A204.1 (cell line): ENCODE results near the gene CCDC92.

Source experiments
- FAIRE-seq: peaks from 2 replicates; lab custom pipeline; 2012; peaks lifted over from hg19 to GRCh38; lab: Jason Lieb, UNC

CCDC92 gene, protein sequence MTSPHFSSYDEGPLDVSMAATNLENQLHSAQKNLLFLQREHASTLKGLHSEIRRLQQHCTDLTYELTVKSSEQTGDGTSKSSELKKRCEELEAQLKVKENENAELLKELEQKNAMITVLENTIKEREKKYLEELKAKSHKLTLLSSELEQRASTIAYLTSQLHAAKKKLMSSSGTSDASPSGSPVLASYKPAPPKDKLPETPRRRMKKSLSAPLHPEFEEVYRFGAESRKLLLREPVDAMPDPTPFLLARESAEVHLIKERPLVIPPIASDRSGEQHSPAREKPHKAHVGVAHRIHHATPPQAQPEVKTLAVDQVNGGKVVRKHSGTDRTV

DNA sequence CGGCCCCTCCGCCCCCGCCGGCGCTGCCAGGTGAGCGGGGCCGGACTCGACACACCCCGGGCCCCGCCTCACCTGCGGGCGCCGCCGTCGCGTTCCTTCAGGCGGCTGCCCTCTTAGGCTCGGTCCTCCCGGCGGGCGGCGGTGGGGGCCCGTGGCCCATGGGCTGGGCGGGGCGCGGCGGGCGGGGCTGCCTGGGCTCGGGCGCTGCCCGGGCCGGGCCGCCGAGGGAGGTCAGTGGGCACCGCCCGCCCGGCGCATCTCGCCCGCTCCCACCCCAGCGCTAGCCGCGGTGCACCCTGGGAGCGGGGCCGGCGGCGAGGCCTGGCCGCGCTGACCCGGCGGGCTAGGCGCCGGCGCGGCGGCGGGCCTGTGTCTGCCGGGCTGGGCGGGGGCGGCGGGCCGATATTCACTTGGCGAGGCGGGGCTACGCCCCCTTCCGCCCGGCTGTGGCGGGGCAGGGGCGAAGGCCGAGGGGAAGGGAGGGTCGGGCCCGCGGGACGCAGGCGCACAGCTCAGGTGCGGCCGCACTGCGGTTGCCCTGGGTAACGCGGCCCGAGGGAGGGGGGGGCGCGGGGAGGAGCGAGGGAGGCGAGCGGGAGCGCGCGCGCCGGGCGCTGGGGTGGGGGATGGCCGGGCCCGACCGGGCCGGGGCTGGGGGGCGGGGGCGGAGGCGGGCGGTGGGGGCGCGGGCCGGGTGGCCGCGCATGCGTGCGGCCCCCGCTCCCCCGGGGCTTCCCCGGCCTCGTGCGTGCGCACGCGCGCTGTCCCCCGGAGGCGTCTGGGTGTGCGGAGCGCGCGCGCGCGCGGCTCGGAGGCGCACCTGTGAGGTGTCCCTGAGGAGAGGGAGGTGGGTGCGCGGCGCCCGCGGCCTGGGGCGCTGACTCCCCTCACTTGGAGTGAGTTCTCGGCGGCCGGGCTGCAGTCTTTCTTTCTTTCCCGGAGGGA, at the start of gene CCDC92, which contains the start of gene ZNF664:
Gene CCDC92 (minus strand): TSS at position 375 of the 945 bp plus-strand sequence. CDS start 28,526 bp downstream, outside the sequence.
Gene ZNF664 (plus strand): TSS at position 759 of the 945 bp plus-strand sequence. CDS start 38,930 bp downstream, outside the sequence.
- no peak for FAIRE-seq

DNA sequence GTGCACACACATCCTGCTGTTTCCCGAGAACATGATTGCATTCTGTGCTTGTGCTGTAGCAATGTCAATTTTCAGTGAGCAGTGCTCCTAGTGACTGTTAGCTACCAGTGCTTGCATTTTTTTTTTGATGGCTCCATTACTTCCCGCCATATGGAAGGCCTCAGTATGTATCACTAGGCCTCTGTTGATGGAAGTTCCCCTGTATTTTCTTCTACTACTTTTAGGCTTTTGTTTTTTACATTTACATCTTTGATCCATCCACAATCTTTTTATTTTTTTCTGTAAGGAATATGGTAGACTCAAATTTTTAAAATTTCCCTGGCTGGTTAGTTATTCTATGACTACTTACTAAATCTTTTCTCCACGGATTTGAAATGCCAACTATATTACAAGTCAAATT, 49.5 kb upstream of the CCDC92 start:
- no peak for FAIRE-seq

- no peak for FAIRE-seq
These were observed 48.4 kb upstream of the CCDC92 start for GRCh38 chr12:124021007-124021406.

- no peak for FAIRE-seq
These were observed 47.9 kb upstream of the CCDC92 start for GRCh38 chr12:124020514-124020949.

GRCh38 chr12:124019115-124019514, 46.5 kb upstream of the CCDC92 start:
- FAIRE-seq = no peak

DNA sequence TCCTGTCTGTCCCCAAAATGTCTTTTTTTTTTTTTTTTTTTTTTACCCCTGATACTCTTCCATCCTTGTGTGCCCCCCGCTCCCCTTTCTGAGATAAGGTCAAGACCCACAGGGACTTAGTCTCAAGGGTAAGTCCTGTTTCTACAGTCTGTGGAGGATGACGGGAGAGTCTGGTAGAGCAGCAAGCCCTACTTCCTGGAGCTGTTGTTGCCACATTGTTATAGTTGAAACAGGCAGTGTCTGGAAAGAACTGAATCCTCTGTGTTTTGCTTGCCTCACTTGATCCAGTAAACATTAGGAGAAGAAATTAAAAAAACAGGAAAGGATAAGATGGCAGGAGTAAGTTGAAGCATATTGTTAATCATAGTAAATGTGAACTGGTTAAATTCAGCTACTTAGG, 45.9 kb upstream of the CCDC92 start:
- FAIRE-seq = no peak

- FAIRE-seq = no peak
These were observed 44.4 kb upstream of the CCDC92 start for GRCh38 chr12:124017064-124017463.

- FAIRE-seq = no peak
These were observed 43.1 kb upstream of the CCDC92 start for GRCh38 chr12:124015494-124016461.

GRCh38 chr12:124013073-124013472, 40.4 kb upstream of the CCDC92 start:
- FAIRE-seq = no peak

GRCh38 chr12:124011435-124012115, 38.9 kb upstream of the CCDC92 start:
- FAIRE-seq = no peak

GRCh38 chr12:124010687-124011086, 38.1 kb upstream of the CCDC92 start:
- FAIRE-seq = no peak

DNA sequence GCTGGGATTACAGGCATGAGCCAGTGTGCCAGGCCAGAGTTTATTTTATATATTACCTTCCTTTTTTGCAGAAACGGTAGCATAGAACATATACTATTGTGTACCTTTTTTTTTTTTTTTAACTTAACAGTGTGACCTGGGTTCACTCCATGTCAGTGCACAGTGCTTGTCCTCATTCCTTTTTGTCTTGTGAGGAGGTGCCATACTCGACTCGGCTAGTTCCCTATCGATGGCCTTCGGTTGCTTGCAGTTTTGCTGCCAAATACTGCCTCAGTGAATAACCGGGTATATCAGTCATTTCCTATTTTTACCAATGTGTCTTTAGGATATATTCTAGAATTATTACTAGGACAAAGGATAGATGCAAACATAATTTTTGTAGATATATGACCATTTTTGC, 37.1 kb upstream of the CCDC92 start:
- no peak for FAIRE-seq

DNA sequence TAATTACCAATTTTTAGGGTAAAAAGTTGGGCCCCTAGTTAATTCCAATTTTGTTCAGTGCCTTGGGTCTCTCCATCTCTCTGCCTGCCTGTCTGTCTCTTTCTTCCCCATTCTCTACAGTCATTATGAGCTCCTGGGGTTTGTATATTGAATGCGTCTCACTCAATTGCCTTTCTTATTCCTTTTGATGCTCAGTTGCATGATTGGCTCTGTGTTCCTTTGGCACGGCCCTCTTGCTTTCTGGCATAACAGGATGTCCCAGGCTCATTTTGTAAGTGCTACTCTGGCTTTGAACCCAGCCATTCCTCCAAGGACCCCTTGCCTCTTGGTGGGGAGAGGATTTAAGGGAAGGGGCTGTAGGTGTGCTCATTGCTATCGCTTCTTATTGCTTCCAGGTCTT, 36.0 kb upstream of the CCDC92 start:
- FAIRE-seq = no peak

GRCh38 chr12:124007826-124008570, 35.4 kb upstream of the CCDC92 start:
- FAIRE-seq = no peak

- no peak for FAIRE-seq
These were observed 34.4 kb upstream of the CCDC92 start for GRCh38 chr12:124006846-124007713.

- FAIRE-seq = no peak
These were observed 33.6 kb upstream of the CCDC92 start for GRCh38 chr12:124006085-124006845.

GRCh38 chr12:124004233-124004875, 31.7 kb upstream of the CCDC92 start:
- no peak for FAIRE-seq

DNA sequence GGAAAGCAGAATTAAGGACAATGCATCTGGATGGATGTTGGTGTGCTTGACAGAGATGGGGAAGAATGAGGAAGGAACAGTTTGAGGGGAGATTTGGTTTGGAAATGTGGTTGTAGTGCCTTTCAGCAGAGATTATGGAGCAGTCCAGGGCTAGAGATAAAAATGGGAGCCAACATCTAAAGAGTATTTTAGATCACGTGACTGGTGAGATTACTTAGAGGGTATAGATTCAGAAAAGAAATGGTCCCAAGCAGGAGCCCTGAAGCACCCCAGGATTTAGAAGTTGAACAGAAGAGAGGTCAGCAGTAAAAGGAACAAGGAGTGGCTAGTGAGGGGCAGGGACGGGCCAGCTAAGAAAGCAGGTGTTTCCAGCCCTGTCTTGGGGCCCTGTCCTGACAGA, 30.0 kb upstream of the CCDC92 start:
- no peak for FAIRE-seq
